GM21528 (cell line): ENCODE results near the gene KRT83.
"Not testable (repeated sequence)": the region's sequence is repeated elsewhere in the genome, so short reads cannot be mapped to it uniquely, and the experiment has no call there.

ENCODE experiments used
- ATAC-seq: cut with Tn5 transposase; IDR thresholded peaks from one replicate; pipeline ENCODE4 v1.9.1; 2021; ENCODE audit warnings: mild to moderate bottlenecking, moderate library complexity; ENCODE audit not compliant: unreplicated experiment, low FRiP score

Gene KRT83

DNA sequence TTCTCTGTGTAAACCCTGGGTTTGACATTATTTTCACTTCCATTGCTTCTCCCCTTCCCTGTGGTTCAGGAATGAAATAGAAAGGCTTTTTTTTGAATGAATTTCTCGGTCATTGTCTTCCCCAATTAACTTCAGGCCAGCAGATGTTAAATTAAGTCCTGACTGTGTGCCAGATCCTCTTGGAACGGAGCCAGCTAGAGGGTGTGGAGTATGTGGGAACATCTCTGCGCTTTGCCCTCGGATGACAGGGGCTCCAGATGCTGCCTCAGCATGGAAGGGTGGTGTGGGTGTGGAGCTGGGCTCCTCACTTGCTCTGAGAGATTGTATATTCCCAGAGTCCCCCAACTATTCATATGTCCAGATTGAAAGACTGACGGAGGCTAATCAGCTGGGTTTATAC is 33.0 kb upstream of the KRT83 start:
- no peak for ATAC-seq

DNA sequence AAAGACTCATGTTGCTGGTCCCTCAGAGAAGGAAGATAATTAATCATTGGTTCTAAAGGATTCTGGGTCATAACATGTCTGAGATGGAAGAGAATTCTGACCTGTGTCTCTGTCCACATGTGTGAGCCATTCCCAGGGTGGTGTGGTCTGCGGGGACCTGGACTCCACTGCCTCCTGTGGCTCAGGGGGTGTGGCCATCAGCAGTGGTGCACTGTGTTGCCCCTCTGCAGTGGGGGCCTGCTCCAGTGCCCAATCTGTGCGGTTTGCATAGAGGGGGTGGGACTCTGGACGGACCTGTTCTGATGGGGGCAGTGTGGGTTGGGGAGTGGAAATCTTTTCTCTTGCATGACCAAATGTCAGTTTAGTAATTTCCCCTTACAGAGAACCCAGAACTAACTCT is 32.6 kb upstream of the KRT83 start:
- no peak for ATAC-seq

GRCh38 chr12:52352951-52353350 is 31.8 kb upstream of the KRT83 start:
- ATAC-seq = no peak

DNA sequence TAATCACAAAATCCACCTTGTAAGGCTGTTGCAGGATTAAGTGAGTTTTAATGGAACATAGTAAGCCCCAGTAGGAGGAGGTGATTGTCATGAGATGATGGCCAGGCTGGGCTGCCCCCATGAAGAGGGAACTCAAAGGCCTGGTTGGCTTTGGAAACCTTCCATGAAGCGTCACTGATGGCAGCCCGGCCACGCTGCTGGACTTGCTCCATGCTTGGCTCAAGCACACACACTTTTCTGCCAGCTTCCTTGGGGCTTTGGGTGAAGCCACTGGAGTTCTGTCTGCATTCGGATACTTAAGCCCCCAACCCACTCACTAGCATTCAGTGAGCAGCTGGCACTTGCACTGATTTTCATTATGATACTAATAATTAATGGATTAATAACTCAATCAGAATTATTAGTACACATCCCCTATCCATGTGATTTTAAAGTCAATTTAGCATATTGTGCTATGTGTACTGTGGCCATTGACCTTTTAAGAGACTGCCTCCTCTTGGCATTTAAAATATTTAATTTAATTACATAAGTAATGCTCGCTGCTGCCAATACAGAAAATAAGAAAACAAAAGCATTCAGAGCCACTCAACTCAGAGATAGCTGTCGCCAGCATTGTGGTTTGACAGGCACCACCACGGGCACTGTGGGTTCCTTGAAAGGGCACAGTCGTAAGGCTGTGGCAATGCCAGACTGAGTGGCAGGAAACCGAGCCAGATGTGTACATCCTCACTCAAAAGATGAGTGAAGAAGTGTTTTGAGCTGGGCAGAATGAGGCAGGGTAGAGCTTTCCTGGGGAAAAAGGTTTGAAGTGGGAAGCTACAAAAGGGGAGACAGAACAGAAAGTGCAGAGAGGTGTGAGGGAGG is 30.2 kb upstream of the KRT83 start:
- no peak for ATAC-seq

DNA sequence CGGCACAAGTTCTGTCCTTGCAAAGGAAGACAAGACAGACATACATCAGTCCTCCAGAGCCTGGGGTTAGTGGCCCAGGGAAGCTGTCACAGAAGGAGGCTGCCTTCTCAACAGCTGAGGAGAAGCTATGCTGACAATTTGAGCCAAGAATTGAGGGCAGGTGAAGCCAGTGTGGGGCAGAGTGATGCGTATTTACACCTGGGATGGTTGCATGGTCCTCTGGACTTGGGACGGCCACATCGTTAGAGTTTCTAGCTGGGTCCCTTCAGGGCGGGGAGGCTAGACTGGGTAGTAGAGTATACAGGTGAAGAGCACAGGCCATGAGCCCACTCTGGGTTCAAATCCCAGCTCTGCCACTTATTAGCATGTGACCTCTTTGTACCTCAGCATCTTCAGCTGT is 29.6 kb upstream of the KRT83 start:
- no peak for ATAC-seq

DNA sequence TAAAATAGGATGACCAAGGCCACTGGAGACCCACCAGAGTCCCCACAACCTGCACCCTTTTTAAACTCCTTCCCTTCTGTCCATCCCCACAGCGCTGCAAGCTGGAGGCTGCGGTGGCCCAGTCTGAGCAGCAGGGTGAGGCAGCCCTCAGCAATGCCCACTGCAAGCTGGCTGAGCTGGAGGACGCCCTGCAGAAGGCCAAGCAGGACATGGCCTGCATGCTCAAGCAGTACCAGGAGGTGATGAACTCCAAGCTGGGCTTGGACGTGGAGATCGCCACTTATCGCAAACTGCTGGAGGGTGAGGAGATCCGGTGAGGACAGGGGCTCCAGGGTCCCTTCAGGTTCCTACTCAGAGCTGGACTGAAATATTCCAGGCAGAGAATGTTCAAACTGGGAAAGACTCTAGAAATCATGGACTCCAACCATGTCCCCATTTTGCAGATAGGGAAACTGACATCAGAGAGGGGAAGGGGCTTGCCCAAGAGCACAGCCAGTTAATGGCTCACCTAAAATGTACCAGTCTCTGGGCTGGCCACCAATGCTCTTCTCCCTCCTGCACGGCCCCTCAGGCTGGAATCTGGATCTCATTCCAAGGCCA is 28.9 kb upstream of the KRT83 start:
- ATAC-seq = no peak

GRCh38 chr12:52349196-52349595 is 28.0 kb upstream of the KRT83 start:
- no peak for ATAC-seq

GRCh38 chr12:52347551-52348510 is 26.6 kb upstream of the KRT83 start:
- no peak for ATAC-seq

DNA sequence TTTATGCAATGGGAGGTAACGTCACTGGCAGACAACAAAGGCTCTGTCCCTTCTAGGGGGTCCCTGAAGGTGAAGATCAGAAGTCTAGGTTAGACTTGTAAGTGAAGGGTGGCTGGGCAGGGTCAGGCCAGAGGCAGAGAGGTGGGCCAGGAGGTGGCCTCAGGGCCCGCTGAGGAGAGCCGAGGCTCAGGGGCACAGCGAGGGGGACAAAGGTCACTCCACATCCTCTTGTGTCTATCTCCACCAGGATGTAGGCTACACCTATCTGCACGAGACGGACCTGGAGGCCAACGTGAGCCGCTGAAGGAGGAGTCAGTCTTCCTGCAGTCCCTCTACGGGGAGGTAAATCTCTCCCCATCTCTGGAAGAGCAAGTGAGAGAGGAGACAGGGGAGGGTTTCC is 25.8 kb upstream of the KRT83 start:
- no peak for ATAC-seq

DNA sequence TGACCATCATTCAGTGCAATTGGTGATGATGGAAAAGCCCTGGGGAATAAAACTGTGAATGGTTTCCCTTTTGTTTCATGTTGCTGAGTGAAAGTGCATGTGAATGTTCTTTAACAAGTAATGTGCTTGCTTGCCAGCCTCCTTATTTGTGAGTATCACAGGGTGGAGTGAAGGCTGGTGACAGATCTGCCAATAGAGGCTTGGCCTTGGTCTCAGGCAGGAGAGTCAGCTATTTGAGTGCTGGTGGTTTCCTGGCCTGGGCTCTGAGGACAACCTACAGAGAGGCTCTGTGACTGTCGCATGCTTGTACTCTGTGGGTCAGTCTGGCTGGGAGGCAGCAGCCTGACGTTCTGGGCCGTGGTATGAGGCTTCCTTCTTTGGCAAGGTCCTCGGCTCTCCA is 25.4 kb upstream of the KRT83 start:
- no peak for ATAC-seq

DNA sequence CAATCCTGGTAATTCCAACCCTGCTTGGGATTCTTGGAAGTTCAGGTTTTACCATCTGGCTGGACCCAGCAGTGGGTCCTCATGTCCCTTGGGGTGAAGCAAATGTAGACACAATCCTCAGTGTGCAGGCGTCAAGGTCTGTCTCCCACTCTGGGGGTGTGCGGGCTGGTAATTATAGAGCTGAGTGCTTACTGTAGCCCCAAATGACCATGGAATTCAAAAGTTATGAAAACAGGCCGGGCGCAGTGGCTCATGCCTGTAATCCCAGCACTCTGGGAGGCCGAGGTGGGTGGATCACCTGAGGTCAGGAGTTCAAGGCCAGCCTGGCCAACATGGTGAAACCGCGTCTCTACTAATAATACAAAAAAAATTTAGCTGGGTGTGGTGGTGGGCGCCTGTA is 23.8 kb upstream of the KRT83 start:
- ATAC-seq = not testable (repeated sequence)

- ATAC-seq = no peak
These were observed 22.9 kb upstream of the KRT83 start for GRCh38 chr12:52344111-52344510.

GRCh38 chr12:52343550-52343949 is 22.4 kb upstream of the KRT83 start:
- no peak for ATAC-seq

DNA sequence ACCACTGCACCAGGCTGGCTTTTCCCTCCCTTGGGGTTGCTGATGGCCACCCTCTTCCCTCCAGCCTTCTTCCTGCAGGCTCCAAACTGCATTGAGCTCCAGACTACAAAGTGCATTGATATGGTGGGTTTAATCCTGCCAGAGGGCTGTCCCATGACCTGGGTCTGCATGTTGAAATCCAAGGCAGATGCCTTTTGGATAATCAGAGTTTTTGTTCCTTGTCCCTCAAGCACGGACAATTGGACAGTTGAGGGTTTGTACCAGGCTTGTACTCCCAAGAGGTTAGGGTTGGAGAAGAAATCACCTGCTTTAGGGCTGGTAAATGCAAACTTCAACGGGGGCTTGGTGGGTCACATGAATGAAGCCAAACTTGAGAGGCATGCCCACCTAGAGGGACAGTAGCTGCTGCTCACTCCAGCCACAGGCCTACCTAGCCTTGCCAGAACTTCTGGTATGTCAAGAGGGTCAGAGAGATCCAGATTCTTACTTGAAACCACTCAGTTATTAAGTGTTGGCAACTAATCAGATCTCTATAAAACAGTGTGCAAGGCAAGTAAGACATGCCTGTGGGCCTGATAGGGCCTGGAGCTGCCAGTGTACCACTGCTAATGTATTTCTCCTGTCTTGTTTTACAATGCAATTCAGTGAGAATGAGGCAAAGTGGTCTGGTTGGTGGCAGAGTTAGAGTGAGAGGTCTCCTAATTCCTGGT is 21.7 kb upstream of the KRT83 start:
- no peak for ATAC-seq

DNA sequence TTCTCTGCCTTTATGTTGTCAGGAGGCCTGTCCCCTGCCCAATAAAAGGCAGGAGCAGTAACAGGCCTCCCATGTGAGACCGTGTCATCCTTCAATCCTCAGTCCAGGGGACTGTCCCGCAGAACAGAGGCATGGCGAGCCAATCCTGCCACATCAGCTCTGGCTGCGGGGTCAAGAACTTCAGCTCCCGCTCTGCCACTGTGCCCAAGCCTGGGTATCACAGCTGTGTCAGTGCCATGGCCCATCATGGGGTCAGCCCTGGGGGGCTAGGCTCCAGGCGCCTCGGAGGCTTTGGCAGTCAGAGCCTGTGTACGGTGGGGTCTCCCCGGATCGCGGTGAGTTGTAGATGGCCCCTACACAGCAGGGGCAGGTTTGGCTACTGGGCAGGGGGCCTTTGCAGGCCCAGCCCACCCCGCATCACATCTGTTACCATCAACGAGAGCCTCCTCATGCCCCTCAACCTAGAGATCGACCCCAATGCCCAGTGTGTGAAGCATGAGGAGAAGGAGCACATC is 19.9 kb upstream of the KRT83 start:
- ATAC-seq = no peak

- no peak for ATAC-seq
These were observed 17.2 kb upstream of the KRT83 start for GRCh38 chr12:52338241-52338960.

DNA sequence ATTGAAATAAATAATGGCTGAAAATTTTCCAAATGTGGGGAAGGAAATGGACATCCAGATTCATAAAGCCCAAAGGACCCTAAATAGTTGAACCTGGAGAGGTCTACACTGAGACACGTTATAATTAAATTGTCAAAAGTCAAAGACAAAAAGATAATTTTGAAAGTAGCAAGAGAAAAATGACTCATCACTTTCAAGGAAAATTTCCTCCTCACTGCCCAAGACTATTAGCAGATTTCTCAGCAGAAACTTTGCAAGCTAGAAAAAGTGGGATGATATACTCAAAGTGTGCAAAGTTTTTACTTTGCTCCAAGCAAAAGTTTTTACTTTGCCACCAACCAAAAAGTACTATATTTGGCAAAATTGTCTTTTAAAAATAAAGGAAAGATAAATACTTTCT is 15.9 kb upstream of the KRT83 start:
- ATAC-seq = no peak

GRCh38 chr12:52336641-52337040 is 15.4 kb upstream of the KRT83 start:
- ATAC-seq = no peak

- no peak for ATAC-seq
These were observed 14.5 kb upstream of the KRT83 start for GRCh38 chr12:52335598-52336262.
